NOMO-1 treated with dmso at 0.1 percent for 144 hours (cell line): ENCODE measurements around the gene RNU6-1.

ENCODE experiments used
- DNase-seq: peaks from one replicate; lab custom pipeline; 2025; ENCODE audit not compliant: unreplicated experiment; lab: John Stamatoyannopoulos, UW

RNU6-1 gene

GRCh38 chr15:67859331-67859946 is 19.6 kb upstream of the RNU6-1 start:
- DNase-seq: no peak

DNA sequence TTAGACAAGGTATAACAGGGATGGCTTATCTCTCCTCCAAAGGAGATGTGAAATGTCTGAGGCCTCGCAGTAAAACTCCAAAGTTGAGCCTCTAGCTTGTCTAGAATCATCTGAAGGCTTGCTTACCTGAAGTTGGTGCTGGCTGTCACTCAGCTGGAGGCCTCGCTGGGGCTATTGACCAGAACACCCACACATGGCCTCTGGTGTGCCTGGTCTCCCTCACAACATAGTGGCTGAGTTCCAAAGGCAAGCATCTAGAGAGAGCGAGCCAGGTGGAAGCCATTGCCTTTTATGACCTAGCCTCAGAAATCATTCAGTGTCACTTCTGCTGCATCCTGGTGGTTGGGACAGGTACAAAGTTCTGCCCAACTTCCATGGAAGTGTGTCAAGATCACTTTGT is 17.4 kb upstream of the RNU6-1 start:
- no peak for DNase-seq

DNA sequence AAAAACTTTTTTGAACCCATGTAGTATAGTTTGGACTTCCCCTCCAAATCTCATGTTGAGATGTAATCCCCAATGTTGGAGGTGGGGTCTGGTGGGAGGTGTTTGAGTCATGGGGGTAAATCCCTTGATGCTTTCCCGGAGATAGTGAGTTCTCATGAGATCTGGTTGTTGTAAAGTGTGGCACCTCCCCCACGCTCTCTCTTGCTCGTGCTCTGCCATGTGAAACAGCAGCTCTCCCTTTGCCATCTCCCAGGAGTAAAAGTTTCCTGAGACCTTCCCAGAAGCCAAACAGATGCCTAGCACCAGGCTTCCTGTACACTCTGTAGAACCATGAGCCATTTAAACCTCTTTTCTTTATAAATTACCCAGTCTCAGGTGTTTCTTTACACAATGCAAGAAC is 16.0 kb upstream of the RNU6-1 start:
- no peak for DNase-seq

- DNase-seq: no peak
Measured at GRCh38 chr15:67854358-67854757, 14.5 kb upstream of the RNU6-1 start.

GRCh38 chr15:67853454-67853853 is 13.6 kb upstream of the RNU6-1 start:
- no peak for DNase-seq

GRCh38 chr15:67852418-67852817 is 12.6 kb upstream of the RNU6-1 start:
- no peak for DNase-seq

DNA sequence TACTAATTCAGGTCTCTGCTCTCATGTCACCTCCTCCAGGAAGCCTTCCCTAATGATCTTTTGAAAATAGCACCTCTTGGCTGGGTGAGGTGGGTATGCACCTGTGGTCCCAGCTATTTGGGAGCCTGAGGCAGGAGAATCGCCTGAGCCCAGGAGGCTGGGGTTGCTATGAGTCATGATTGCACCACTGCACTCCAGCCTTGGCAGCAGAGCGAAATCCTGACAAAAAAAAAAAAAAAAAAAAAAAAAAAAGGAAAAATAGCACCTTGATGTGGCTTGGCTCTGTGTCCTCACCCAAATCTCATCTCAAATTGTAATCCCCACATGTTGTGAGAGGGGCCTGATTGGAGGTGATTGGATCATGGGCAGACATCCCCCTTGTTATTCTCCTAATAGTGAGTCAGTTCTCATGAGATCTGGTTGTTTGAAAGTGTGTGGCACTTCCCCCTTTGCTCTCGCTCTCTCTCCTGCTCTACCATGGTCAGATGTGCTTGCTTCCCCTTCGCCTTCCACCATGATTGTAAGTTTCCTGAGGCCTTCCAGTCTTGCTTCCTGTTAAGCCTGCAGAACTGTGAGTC is 11.2 kb upstream of the RNU6-1 start:
- peak; percentile 71 for DNase-seq

- no peak for DNase-seq
Measured at GRCh38 chr15:67850336-67850735, 10.5 kb upstream of the RNU6-1 start.

- no peak for DNase-seq
Measured at GRCh38 chr15:67849538-67849937, 9.7 kb upstream of the RNU6-1 start.

- no peak for DNase-seq
Measured at GRCh38 chr15:67845974-67846373, 6.1 kb upstream of the RNU6-1 start.

GRCh38 chr15:67843571-67844387 is 3.9 kb upstream of the RNU6-1 start:
- no peak for DNase-seq

- no peak for DNase-seq
Measured at GRCh38 chr15:67843092-67843501, 3.3 kb upstream of the RNU6-1 start.

DNA sequence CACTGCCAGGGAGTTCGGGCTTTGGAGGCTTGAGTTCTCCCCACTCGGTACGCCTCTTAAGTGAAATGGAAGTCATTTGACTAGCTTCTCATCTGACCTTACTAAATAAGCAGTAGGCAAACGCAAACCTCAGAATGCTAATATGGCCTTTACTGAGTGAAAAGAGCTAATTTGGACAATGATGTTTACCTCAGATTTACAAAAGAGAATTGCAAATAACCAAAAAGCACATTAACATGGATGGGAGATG is 1.6 kb upstream of the RNU6-1 start:
- no peak for DNase-seq

- no peak for DNase-seq
Measured at GRCh38 chr15:67840749-67841512, 1.1 kb upstream of the RNU6-1 start.

DNA sequence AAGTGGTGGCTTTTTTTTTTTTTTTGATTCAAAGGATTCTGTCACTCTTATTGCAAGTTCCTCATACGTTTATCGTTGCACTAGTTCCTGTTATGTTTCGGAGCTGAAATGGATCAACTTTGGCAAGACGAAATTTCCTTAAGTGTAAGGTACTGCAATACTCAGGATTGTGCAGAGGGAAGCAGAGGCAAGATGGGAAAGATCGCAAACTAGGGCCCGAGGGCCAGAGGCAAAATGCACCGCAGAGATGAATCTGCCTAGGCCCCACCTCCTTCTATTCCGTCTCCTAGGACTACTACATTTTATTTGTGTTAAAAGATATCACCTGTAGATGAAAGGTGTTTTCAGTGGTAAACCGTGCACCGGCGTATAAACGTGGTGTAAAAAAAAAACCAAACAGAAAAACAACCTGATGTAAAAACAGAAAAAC is 331 bp downstream of the RNU6-1 start:
- DNase-seq: peak; percentile 21

DNA sequence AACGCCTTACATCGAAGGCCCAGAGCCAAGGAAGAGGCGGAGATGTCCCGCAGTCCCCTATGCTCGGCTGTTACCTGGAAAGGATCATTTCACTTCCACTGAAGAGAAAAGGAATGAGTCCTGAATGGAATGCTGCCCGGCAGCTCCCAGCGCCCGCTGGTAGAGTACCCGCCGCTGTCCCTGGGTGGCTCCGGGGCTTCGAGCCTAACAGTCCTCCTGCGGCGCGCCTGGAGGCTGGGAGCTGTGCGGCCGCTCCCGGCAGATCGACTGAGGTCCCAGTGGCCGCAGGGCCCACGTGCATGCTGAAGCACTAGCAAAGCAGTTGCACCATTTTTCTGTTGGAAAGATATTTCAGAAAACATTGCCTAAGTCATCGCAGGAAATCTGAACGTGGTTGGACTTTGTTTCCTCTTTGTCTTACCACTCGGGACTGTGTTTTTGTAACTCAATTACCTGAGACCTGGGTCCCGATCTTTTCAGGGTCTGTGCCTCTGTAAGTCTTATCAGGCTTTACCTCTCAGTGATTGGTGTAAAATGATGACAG is 984 bp downstream of the RNU6-1 start:
- DNase-seq: no peak

DNA sequence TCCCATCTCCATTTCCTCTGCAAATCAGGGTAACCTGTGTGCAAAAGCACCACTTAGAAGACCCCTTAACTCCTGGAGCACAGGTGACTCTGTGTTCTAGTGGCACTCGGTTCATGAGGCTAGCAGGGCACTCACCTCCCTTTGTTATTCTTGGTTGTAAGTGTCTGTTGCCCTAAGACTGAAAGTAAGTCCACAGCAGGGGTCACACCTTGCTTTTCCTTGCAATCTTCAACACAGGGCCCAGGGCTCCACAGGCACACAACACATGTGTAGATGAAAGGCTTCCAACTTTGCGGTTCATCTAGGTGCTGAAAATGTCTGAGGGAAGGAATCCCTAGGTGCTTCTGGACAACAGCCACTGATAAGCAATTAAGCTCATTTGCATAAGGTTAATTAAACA is 2.9 kb downstream of the RNU6-1 start:
- no peak for DNase-seq

- DNase-seq: peak; percentile 7
Measured at GRCh38 chr15:67836477-67836876, 3.4 kb downstream of the RNU6-1 start.

- DNase-seq: no peak
Measured at GRCh38 chr15:67836134-67836455, 3.8 kb downstream of the RNU6-1 start.

- no peak for DNase-seq
Measured at GRCh38 chr15:67835297-67836133, 4.3 kb downstream of the RNU6-1 start.
